C4-2B (cell line): ENCODE data around the gene NUMB.

Experiments used
- ZFX ChIP-seq: fragments of 450-650 bp; IDR thresholded peaks from 2 replicates; pipeline ENCODE4 v1.6.1; 2017
- TF ChIP-seq, protein P1 (sequence below): fragments of 450-650 bp; conservative IDR thresholded peaks from 2 replicates; pipeline ENCODE4 v1.5.1; 2017; ENCODE audit warnings: mild to moderate bottlenecking

DNA sequence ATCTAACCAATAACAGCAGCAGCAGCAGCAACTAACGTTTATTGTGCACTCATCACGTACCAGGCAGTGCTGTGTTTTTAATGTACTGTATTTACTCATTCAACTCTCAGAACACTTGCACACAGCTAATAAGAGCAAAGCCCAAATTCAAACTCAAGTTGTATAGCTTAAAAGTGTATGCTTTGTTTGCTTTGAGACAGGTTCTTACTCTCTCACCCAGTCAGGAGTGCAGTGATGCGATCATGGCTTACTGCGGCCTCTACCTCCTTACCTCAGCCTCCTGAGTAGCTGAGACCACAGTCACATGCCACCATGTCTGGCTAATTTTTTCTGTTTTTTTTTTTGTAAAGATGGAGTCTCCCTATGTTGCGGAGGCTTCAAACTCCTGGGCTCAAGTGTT, 115.7 kb downstream of the NUMB start:
- TF ChIP-seq, protein P1, sequence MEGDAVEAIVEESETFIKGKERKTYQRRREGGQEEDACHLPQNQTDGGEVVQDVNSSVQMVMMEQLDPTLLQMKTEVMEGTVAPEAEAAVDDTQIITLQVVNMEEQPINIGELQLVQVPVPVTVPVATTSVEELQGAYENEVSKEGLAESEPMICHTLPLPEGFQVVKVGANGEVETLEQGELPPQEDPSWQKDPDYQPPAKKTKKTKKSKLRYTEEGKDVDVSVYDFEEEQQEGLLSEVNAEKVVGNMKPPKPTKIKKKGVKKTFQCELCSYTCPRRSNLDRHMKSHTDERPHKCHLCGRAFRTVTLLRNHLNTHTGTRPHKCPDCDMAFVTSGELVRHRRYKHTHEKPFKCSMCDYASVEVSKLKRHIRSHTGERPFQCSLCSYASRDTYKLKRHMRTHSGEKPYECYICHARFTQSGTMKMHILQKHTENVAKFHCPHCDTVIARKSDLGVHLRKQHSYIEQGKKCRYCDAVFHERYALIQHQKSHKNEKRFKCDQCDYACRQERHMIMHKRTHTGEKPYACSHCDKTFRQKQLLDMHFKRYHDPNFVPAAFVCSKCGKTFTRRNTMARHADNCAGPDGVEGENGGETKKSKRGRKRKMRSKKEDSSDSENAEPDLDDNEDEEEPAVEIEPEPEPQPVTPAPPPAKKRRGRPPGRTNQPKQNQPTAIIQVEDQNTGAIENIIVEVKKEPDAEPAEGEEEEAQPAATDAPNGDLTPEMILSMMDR: no peak
- no peak for TF ChIP-seq ZFX
